ENCODE data around the gene STRIP1.

Gene STRIP1

GRCh38 chr1:110034451-110035235 lies at the start of gene STRIP1:
TSS of gene STRIP1 (plus strand) at chr1:110034624. CDS start at chr1:110034638, 14 bp downstream.
- DNase-seq, result peak; percentile 90 to 92

GRCh38 chr1:109985247-109986053 lies 49.0 kb upstream of the STRIP1 start:
- no peak for DNase-seq

GRCh38 chr1:109986054-109986444 lies 48.4 kb upstream of the STRIP1 start:
- no peak for DNase-seq

- no peak for DNase-seq
Observed at GRCh38 chr1:109988349-109988914, 46.0 kb upstream of the STRIP1 start.

GRCh38 chr1:109989506-109990301 lies 44.7 kb upstream of the STRIP1 start:
- no peak for DNase-seq

GRCh38 chr1:109990302-109990653 lies 44.1 kb upstream of the STRIP1 start:
- no peak for DNase-seq

GRCh38 chr1:109991400-109991925 lies 43.0 kb upstream of the STRIP1 start:
- DNase-seq, result no peak

- DNase-seq, result no peak
Observed at GRCh38 chr1:109993885-109994284, 40.5 kb upstream of the STRIP1 start.

- no peak for DNase-seq
Observed at GRCh38 chr1:109994654-109995053, 39.8 kb upstream of the STRIP1 start.

GRCh38 chr1:109995536-109995935 lies 38.9 kb upstream of the STRIP1 start:
- no peak for DNase-seq

- DNase-seq, result no peak
Observed at GRCh38 chr1:109996476-109996875, 37.9 kb upstream of the STRIP1 start.

- DNase-seq, result no peak
Observed at GRCh38 chr1:109997204-109997866, 37.1 kb upstream of the STRIP1 start.

- no peak for DNase-seq
Observed at GRCh38 chr1:109997867-109998229, 36.6 kb upstream of the STRIP1 start.

GRCh38 chr1:110002695-110003094 lies 31.7 kb upstream of the STRIP1 start:
- DNase-seq, result no peak

- peak; percentile 31 to 34 for DNase-seq
Observed at GRCh38 chr1:110003747-110004428, 30.5 kb upstream of the STRIP1 start.

GRCh38 chr1:110004583-110004982 lies 29.8 kb upstream of the STRIP1 start:
- no peak for DNase-seq

- no peak for DNase-seq
Observed at GRCh38 chr1:110005971-110006370, 28.5 kb upstream of the STRIP1 start.

GRCh38 chr1:110006516-110006915 lies 27.9 kb upstream of the STRIP1 start:
- DNase-seq, result no peak

GRCh38 chr1:110007046-110007830 lies 27.2 kb upstream of the STRIP1 start:
- no peak for DNase-seq

GRCh38 chr1:110008971-110009565 lies 25.4 kb upstream of the STRIP1 start:
- no peak for DNase-seq
